GM12874 (cell line): ENCODE results near the gene LRAT.

Source experiments
- CTCF ChIP-seq: IDR thresholded peaks from 2 replicates; pipeline ENCODE4 v1.5.1; 2011; ENCODE audit warnings: low read depth, mild to moderate bottlenecking, control low read depth, low read length, moderate library complexity; ENCODE audit not compliant: insufficient read depth

The LRAT gene

DNA sequence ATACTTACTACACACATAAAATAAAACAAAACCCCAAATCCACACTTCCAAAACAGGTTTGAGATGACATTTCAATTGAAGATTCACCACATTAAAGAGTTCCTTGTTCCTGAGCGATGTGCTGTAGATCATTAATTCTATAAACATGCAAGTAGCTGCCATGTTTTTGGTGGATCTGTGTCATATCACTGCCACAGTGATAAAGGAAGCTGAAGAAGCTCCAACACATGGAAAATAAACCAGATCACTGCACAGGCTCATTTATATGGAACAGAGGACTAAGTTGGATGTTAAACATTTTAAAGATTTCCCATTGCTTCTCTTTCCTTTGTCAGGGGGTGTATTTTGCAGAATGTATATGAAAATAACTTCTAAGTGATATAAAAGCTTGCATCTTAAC lies 34.5 kb downstream of the LRAT start:
- TF ChIP-seq CTCF = no peak

DNA sequence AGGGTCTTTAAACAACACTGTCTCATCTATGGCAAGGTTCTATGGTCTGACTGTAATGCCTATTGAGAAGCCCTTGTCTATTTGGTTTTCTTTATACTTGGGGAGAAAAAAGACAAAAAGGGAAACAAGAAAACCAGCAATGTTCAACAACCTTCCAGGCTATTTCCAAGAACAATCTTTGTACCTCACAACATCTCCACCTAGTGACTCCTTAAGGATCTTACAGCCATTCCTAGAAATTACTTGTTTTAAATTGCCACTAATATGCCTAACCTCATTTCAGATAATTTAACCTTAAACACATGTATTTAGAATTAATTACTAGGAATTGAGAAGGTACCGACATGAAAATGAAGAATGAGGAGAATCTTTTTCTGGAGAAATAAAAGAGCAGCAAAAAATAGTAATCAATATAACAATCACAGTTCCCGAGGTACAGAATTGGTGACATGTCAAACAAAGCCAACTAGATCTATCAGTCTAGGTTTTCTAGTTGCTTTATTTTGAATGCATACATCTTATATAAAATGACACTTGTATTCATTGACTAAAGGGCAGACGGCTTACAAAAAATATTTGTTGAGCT lies 35.7 kb downstream of the LRAT start:
- no peak for TF ChIP-seq CTCF

DNA sequence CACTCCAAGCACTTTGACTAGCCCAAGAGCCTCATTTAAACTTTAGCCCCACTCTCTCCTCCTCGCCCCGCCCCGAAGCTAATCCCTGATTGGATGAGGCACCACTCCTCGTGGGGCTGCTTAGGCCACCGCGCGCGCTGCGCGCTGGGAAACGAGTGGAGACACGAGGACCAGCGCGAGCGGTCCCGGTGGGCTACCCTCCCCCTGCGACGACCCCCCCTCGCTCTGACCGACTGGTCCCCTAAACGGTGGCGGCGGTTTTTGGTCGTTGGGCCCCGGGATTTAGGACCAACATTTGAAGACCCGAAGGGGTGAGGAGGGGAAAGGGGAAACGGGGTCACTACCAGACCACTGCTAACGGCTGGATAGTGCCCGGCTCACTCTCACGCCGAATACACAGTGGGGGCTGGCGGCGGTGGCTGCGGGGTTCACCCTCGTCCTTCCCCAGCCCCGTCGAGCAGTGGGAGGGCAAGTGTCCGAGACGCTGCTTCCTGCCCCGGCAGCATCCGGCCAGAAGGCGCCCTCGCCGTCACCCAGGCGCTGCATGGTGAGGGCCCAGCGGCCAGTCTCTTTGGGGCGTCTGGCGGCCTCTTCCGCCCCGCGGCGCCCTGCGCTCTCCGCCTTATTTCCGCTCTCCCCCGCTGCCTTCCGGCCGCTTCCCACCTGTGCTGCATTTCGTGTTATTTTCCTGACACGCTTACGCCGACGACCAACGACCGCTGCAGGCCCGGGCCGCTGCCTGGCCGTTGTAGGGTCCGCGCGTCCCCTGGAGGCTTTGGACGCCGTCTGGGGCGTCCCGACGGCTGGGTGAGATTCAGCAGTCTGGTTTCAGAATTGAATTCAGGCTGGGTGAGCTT lies 37.6 kb downstream of the LRAT start, which contains the start of gene RBM46:
TSS of gene RBM46 (plus strand) at position 147 of the 857 bp plus-strand sequence. CDS start 15,481 bp downstream, outside the sequence.
- no peak for TF ChIP-seq CTCF

DNA sequence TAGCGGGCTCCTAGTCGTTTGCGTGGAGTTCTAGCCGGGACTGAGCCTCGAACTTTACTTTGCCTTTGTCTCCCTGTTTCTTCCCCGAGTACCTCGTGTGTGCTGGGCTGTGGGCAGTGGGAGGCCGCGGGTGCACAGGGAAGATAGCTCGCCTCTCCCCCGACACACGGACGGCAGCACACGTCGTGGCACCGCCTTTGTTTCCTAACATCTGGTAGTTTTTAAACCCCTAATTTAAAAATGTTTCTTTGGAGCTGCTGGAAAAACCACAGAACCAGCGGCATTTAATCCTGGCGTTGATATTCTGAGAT lies 38.1 kb downstream of the LRAT start:
- TF ChIP-seq CTCF = no peak
